CD4-positive, alpha-beta T cell treated with Interleukin-10 for 1 hour (primary cell): ENCODE measurements around the gene RBBP5.

Experiments used
- DNase-seq: peaks from one replicate; pipeline ENCODE4 v3.0.0-alpha.2; 2020

The RBBP5 gene

DNA sequence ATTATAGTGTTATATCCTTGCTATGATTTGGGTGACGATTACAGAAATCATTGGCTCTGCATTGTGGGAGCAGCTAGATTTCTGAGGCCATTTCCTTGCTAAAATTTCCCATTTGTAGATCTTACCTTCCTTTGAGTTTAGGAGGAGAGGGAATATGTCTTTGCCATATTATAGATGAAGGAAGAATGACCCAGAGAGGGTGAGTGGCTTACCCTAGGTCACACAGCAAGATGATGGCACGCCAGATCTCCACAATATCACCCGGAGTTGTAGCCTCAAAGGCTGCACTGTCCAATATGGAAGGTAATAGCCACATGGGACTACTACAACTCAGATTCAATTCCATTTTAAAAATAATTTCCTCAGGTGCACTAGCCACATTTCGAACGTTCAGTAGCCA is 68.5 kb downstream of the RBBP5 start:
- DNase-seq: no peak

DNA sequence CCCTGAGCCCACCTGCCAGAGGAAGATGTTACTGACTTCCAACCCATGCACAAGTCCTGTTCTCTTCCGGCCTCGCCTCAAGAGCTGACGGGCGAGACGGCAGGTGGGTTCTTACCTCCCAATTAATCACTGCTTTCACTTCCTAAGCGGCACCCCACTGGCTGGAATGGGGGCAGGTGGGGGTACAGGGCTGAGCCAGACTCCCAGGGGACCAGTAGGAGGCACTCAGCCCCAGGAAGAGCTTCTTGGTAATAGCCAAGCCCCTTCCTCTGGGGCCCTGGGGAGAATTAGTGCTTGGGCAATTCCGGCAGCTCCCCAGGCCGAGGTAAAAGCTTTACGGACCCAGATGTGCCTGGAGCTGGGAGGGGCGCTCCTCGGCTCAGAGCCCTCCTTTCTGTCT is 69.1 kb downstream of the RBBP5 start:
- no peak for DNase-seq

DNA sequence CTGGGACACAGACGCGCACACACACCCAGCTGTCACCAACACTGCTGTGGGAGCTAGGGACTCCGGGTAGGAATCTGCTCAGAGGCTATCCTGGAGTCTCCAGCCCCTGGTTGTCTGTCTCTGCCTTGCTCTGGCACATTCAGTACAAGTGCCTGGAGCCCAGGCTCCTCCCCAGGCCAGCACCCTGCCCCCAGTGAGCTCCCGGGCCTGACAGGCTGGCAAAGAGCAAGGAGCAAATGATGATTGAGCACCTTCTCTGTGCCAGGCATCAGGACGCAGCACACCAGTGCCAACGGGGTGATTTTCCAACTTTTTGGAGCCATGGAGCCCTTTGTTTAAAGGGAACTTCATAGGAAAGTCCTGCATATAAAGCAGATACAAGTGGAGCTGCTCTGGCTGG is 72.3 kb downstream of the RBBP5 start:
- DNase-seq: no peak

- no peak for DNase-seq
These were observed 73.4 kb downstream of the RBBP5 start for GRCh38 chr1:205048382-205048781.

- no peak for DNase-seq
These were observed 74.0 kb downstream of the RBBP5 start for GRCh38 chr1:205047764-205048231.

DNA sequence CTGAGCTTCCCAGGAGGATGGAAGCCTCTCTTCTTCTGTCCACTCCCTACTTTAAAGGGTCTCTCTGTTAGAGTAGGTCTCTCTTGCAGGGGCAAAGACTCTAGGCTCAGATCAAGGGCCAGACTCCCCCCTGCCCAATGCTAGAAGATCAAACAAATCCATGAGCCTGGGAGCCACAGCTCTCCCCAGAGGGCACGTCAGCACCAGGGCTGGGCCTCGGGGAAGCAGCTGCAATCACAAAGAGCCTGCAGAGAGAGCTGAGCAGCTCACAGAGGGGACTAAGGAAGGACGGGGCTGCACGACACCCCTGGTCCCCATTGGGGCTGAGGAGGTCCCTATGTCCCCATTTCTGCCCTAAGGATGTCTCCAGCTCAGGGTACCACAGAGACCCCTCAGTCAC is 74.9 kb downstream of the RBBP5 start:
- no peak for DNase-seq

DNA sequence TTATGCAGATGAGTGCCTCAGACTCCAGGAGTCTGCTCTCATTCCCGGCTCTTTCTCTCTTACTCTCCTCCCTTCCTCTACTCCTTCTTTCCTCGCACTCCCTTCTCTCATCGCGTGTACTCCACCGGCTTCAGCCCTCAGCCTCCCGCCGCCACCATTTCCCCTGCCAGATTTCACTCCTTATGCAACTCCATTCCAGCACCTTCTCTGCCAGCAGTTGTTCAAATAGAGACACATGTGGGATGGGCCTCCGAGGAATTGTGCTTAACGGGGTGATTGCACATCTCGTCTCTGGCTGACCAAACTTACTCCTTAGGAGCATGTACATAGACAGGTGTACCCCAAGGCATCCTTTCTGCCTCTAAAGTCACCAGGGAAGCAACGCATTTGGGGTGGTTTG is 76.6 kb downstream of the RBBP5 start:
- no peak for DNase-seq

DNA sequence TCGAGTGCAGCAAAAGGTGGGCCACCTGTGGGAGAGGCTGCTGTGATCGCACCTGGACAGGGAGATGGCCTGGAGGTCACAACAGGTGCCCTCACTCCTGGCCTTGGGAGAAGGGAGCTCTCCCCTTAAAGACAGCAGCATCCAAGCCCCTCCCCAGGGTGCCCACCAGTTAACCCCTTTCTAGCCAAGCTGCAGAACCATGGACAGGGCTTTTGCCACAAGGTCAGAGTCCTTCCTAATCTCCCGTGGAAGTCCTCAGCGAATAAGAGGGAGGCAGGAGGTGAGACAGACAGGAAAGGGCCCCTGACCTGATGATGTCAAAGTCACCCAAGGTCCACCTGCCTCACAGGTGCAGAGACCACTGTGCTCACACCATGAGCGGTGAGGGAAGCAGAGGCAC is 77.0 kb downstream of the RBBP5 start:
- no peak for DNase-seq

DNA sequence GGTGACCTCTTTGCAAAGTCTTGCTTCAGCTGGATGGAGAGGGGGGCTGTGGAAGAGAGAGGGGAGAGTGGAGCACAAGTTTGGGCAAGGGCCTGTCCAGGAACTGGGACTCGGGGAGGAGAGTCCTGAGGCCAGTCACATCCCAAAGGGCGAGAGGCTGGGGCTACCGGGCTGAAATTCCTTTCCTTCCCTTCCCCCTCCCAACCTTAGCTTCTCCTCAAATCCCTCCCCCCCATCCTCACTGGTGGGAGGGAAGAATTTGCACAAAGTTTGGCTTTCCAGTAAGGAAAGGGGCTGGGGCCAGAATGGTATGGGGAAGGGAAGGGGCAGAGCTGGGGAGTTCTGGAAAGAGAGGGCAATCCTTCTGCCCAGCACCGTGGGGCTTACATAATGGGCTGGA is 77.9 kb downstream of the RBBP5 start:
- DNase-seq: no peak

GRCh38 chr1:205042911-205043806 is 78.6 kb downstream of the RBBP5 start, which contains the start of gene CNTN2:
CNTN2 (plus strand) TSS chr1:205043212; CDS start chr1:205053186, 9,974 bp downstream.
- DNase-seq: no peak

DNA sequence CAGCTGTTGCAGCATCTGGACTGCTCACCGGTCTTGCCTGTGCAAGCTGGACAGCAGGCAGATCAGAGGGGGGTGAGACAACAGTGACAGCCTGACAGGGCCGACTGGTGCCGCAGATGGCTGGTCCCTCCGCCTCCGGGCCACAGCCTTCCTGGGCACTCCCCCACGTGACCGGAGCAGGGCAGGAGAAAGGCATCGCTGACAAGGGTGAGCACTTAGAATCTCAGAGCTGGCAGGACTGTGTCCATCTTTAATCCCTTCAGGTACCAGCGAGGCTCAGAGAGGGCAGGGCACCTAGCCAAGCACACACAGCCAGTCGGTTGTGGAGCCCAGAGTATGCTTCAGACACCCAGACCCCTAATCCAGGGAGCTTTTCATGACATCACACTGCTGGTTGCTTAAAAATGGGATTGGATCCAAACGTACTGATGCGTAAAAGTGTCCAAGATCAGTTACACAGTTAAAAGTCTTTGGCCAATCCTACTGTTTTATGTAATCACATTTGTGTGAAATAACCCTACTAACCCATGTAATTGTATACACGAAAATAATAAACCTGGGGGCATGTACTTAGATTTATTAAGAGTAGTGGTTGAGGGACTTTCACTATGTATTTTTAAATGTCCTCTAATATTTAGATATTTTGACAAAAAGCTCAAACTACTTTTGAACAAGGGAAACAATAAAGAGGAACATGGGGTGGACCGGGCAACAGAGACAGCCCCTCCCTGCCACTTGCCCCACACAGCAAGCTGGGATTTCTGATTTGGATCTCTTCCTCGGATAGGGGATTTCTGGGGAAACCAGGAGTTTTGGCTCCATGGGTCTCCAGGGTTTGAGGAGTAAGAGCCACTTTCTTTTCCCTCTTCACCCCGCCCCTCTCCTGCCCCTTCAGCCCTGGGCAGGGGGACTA is 79.5 kb downstream of the RBBP5 start:
- no peak for DNase-seq

GRCh38 chr1:205041001-205041715 is 80.6 kb downstream of the RBBP5 start:
- DNase-seq: no peak

GRCh38 chr1:205038132-205038786 is 83.5 kb downstream of the RBBP5 start:
- DNase-seq: no peak

GRCh38 chr1:205037539-205037938 is 84.2 kb downstream of the RBBP5 start:
- no peak for DNase-seq
